HG03342 (cell line): ENCODE results near the gene ADAP1.
A peak's percentile ranks its signal among the peaks of the same experiment; 100 is the strongest.
"Not testable (repeated sequence)": the region's sequence is repeated elsewhere in the genome, so short reads cannot be mapped to it uniquely, and the experiment has no call there.

Experiments used
- ATAC-seq: cut with Tn5 transposase; IDR thresholded peaks from one replicate; pipeline ENCODE4 v1.9.1; 2021; ENCODE audit warnings: mild to moderate bottlenecking, moderate library complexity; ENCODE audit not compliant: unreplicated experiment

Gene ADAP1

GRCh38 chr7:883055-884021 lies 71.1 kb downstream of the ADAP1 start:
- ATAC-seq: no peak

DNA sequence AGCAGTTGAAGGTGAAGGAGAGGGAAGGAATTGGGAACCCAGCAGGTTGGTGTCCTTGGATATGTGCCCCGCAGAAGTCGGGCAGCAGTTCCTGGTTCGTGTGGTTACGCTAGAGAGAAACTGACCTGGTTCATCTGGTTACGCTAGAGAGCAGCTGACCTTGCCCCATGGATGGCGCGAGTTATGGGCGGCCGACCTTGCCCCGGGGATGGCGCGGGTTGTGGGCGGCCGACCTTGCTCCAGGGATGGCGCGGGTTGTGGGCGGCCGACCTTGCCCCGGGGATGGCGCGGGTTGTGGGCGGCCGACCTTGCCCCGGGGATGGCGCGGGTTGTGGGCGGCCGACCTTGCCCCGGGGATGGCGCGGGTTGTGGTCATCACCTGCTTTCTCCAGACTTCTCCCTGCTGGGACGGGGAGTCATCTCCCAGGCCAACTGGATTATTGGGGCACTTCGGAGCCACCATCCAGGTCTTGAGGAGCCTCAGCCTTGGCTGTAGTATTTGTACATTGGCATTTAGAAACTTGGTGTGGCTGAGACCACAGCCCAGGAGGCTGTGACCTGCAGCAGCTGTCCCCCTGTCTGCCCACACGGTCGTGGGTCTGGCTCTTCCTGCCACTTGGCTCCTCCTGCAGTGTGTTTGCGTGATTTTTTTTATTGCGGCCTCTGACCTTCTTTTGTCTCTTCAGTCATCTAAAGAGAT lies 72.0 kb downstream of the ADAP1 start:
- ATAC-seq: no peak

GRCh38 chr7:881441-882234 lies 72.8 kb downstream of the ADAP1 start:
- ATAC-seq: no peak

GRCh38 chr7:880450-880849 lies 74.0 kb downstream of the ADAP1 start:
- no peak for ATAC-seq

- no peak for ATAC-seq
Observed at GRCh38 chr7:879706-880105, 74.8 kb downstream of the ADAP1 start.

GRCh38 chr7:879093-879492 lies 75.4 kb downstream of the ADAP1 start:
- no peak for ATAC-seq

DNA sequence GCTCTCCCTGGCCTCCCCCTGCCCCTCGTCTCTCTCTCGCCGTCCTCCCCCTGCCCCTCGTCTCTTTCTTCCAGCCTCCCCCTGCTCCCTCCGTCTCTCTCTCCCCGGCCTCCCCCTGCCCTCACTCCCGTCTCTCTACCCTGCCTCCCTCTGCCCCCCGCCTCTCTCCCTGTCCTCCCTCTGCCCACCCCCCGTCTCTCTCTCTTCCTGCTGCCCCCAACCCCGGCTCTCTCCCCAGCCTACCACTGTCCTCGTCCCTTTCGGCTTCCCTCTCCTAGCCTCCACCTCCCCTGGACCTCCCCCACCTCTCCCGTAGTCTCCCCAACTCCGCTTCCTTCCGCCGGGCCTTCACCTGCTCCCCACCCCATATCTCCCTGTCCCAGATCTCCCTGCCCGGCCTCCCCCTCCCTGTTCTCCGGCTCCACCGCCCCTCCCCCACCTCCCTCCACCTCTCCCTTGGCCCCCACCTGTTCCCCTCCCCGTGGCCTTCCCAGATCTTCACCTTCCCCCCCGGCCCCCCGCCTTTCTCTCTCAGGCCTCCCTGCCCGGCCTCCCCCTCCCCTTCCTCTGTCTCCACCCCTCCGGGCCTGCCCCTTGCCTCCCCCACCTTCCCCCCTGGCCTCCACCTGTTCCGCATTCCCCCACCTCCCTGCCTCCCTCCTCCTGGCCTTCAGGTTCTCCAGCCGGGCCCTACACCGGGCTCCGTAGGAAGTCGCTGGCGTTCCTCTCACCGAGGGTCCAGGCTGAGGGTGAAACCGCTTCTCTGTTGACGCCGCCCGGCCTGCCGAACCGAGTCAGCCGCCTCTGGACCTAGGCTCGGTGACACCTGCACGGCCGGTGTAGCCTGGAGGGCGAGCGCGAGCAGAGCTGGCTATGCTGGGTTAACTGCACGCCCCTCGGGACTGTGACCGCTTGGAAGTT lies 76.9 kb downstream of the ADAP1 start:
- no peak for ATAC-seq

GRCh38 chr7:876972-877311 lies 77.5 kb downstream of the ADAP1 start:
- peak; percentile 28 for ATAC-seq

GRCh38 chr7:876077-876971 lies 78.2 kb downstream of the ADAP1 start, which contains the start of gene GET4:
Gene GET4 (plus strand): TSS chr7:876554. CDS start chr7:876646, 92 bp downstream.
- ATAC-seq: peak; percentile 67

- no peak for ATAC-seq
Observed at GRCh38 chr7:875476-876076, 78.9 kb downstream of the ADAP1 start.

DNA sequence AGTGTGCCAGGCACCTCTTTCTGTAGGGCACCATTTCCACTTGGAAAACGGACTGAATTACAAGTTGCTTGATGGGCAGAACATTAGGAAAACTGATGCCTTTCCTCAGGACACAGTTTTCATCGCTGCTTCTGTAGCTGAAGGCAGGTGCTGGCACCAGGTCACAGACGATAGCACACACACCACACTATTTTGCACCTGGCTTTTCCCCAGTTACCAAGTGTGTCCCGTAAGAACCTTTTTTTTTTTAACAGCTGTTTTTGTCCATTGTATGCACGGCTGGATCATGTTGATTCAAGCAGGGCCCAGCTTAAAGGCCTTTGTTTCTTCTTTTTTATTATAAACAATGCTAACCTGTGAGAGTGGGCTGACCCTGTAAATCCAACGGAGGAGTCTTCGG lies 79.4 kb downstream of the ADAP1 start:
- ATAC-seq: no peak

DNA sequence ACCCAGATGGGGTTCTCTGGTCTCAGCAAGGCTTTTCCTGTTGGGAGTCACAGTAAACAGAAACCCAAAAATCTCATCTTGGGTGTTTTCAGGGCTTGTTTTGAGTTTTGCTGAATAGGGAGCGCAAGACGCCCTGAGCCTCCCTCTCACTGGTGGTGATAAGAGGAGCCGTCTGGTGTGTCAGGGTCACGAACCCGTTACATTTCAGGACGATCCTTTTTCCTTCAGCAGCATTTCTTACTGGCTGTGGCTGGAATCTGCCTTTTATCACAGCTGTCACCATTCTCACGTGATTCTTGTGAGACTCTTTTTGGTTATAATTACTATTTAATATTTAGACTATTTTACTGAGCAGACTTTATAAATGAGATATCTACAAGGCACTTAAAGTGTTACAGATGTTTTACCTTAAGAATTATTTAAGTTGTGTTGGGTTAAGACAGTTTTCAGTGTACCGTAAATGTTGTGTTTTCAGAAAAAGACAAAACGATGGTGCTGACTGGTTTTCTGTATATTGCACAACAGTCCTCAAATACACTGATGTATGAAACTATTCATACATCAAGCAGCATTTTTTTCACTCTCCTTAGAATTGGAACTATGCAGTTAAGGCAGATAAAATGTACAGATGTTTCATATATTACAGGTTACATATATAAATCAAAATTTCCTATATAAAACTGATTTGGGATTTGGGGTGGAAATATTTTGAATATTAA lies 80.3 kb downstream of the ADAP1 start:
- no peak for ATAC-seq

- no peak for ATAC-seq
Observed at GRCh38 chr7:873367-874002, 81.0 kb downstream of the ADAP1 start.

GRCh38 chr7:872685-873084 lies 81.8 kb downstream of the ADAP1 start:
- ATAC-seq: not testable (repeated sequence)

DNA sequence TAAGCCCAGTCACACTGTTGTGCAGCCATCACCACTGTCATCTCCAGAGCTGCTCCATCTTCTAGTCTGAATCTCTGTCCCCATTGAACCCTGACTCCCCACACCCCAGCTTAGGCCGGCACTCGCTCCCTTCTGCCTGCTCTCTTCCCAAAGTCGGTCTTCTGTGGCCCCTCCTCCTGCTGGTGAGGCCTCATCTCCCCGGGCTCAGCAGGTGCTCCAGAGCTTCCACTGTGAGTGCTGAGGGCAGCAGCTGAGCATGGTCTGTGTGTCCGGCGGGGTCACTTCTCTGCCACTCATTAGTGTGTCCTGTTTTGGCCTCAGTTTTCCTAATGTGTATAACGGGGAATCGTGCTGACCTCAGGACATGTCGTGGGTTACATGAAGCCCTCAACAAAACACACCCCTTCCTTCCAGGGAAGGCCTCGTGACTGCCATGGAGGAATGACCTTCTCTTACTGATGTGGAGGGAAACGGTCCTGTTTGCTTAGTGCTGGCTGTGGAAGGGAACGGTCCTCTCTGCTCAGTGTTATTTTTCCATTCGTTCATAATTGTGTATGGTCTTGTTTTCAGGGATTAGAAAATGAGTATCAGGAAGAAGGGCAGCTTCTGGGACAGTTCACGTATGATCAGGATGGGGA lies 82.5 kb downstream of the ADAP1 start:
- ATAC-seq: no peak

DNA sequence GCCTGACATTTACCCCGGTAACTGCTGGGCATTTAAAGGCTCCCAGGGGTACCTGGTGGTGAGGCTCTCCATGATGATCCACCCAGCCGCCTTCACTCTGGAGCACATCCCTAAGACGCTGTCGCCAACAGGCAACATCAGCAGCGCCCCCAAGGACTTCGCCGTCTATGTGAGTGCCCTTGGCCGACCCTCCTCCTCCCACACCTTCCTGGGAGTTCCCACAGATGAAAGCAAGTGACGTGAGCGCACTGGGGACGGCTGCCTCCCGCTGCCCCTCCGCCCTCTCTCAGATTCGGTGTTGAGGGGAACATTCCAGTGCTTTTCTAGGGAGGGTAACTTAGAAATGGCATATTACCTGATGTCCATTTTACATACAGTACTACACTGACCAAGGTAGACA lies 85.1 kb downstream of the ADAP1 start:
- ATAC-seq: no peak

DNA sequence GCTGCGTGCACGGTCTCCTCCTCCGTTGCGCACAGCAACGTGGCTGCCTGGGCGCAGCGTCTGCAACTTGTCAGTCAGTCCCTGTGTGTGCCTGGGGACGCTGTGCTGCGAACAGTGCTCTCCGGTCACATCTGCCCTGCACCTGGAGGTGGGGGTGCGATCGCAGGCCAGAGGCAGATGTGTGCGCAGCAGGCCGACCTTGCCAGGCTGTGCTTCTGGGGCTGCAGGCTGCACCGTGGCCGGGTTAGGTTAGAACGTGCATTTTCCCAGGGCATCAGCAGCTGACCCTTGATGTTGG lies 86.3 kb downstream of the ADAP1 start:
- no peak for ATAC-seq
